HG03354 (cell line): ENCODE measurements around the gene BATF.
"Not testable (repeated sequence)": the region's sequence is repeated elsewhere in the genome, so short reads cannot be mapped to it uniquely, and the experiment has no call there.

Experiments used
- ATAC-seq: cut with Tn5 transposase; IDR thresholded peaks from one replicate; pipeline ENCODE4 v1.9.1; 2021; ENCODE audit warnings: mild to moderate bottlenecking; ENCODE audit not compliant: unreplicated experiment, poor library complexity, severe bottlenecking

BATF gene

GRCh38 chr14:75522224-75522982 is at the start of gene BATF:
Gene BATF (plus strand): TSS chr14:75522469. CDS start chr14:75522683, 214 bp downstream.
- peak; percentile 65 for ATAC-seq

- not testable (repeated sequence) for ATAC-seq
Measured at GRCh38 chr14:75474127-75474526, 48.1 kb upstream of the BATF start.

- ATAC-seq, result no peak
Measured at GRCh38 chr14:75476274-75476995, 45.8 kb upstream of the BATF start.

GRCh38 chr14:75477881-75478280 is 44.4 kb upstream of the BATF start:
- no peak for ATAC-seq

GRCh38 chr14:75479770-75480600 is 42.3 kb upstream of the BATF start:
- no peak for ATAC-seq

GRCh38 chr14:75482366-75482765 is 39.9 kb upstream of the BATF start:
- ATAC-seq, result no peak

- ATAC-seq, result no peak
Measured at GRCh38 chr14:75484711-75485429, 37.4 kb upstream of the BATF start.

- no peak for ATAC-seq
Measured at GRCh38 chr14:75486318-75486717, 36.0 kb upstream of the BATF start.

GRCh38 chr14:75487155-75487671 is 35.1 kb upstream of the BATF start:
- peak; percentile 89 for ATAC-seq

- no peak for ATAC-seq
Measured at GRCh38 chr14:75489480-75489837, 32.8 kb upstream of the BATF start.

- ATAC-seq, result no peak
Measured at GRCh38 chr14:75491376-75491978, 30.8 kb upstream of the BATF start.

- no peak for ATAC-seq
Measured at GRCh38 chr14:75492832-75493591, 29.3 kb upstream of the BATF start.

GRCh38 chr14:75493592-75494087 is 28.6 kb upstream of the BATF start:
- no peak for ATAC-seq

- ATAC-seq, result no peak
Measured at GRCh38 chr14:75494896-75495295, 27.4 kb upstream of the BATF start.

GRCh38 chr14:75495399-75495798 is 26.9 kb upstream of the BATF start:
- no peak for ATAC-seq

GRCh38 chr14:75495882-75496281 is 26.4 kb upstream of the BATF start:
- ATAC-seq, result no peak

- ATAC-seq, result no peak
Measured at GRCh38 chr14:75496755-75497154, 25.5 kb upstream of the BATF start.

GRCh38 chr14:75497191-75497590 is 25.1 kb upstream of the BATF start:
- no peak for ATAC-seq
